HG02970 (cell line): ENCODE results near the gene NTNG1.
A peak's percentile ranks its signal among the peaks of the same experiment; 100 is the strongest.
"Not testable (repeated sequence)": the region's sequence is repeated elsewhere in the genome, so short reads cannot be mapped to it uniquely, and the experiment has no call there.

Source experiments
- ATAC-seq: cut with Tn5 transposase; IDR thresholded peaks from one replicate; pipeline ENCODE4 v1.9.1; 2021; ENCODE audit warnings: mild to moderate bottlenecking, moderate library complexity, moderate number of reproducible peaks; ENCODE audit not compliant: unreplicated experiment, low FRiP score

Gene NTNG1

DNA sequence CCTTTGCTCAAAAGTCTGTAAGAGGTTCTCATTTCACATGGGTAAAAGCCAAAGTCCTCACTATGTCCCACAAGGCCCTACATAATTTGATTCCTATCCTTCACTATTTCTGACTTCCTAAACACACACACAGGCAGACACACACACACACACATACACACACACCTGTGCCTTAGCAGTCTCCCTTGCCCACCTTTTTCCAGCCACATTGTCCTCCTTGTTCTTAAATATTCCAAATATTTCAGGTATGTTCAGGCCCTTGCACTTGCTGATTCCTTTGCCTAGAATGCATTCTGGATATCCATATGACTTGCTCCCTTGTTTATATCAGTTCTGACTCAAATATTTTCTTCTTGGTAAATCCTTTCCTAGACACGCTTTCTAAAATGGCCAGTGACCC is 54.6 kb downstream of the NTNG1 start:
- no peak for ATAC-seq

DNA sequence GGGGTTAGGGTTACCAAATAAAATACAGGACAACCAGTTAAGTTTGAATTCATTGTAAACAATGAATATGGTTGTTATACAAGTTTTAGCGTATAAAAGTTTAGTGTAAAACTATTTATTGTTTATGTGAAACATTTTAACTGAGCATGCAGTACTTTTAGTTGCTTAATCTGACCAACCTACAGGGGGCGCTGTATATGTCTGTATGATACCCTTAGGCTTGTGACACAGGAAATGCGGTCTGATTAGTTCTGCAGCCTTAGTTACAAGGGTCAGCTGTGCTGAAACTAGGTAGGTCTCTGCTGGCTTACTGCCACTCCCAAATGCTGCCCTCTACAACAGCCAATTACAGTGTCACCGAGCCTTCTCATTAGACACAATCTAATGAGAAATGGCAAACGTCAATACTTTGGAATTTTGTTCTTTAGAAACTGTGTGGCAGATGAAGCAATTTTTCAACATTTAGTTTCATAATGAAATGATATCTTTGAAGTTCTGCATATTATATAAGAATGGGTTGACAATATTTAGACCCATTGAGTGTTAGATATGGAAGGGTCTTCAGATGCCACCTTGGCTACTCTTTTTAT is 56.2 kb downstream of the NTNG1 start:
- peak; percentile 90 for ATAC-seq

DNA sequence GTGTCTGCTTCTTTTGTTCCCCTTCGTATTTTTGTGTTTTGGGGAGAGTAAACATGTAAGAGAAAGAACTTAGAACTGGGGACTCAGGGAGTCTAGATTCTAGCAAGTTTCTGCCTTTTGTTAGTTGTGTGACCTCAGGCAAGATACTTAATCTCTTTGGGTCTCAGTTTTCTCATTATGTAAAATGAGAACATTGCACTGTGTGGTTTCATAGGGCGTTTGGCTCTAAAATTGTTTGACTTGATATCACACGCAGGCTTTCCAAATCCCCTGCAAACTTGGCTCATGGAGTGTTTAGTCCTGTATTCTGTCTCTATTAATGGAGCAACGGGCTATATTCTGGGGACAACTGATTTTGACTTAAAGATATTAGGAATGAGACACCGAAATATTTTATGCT is 57.7 kb downstream of the NTNG1 start:
- no peak for ATAC-seq

DNA sequence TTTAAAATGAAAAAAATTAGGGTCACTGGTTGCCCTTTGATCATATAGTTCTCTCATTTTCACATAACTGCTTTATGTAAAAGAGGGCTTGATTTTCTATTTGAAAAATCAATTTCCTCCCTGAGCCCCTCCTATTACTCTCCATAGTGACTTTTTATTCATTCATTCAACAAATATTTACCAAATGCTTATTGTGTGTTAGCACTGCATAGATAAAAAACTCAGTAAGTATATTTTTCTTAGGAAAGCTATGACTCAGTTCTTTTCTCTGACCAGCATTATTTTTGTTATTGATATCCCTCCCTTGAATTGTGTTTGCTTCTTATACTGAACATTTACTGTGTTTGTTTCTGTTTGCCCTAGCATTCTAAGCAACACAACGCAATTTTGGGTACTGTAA is 59.8 kb downstream of the NTNG1 start:
- no peak for ATAC-seq

DNA sequence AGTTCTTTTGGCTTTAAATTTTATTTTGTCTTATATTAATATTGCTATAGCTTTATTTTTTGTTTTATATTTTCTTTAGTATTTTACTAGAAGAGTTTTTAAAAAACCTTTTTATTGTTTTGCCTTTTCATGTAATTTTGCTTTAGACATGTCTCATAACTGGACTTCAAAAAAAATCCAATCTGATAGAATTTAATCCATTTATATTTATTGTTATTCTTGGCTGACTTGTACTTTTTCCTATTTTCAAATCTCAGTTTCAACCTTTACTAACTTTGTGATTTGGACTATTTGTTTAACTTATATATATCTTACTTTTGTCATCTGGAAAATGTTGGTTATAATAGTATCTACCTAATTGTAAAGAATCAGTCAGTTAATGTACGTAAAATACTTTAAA is 61.2 kb downstream of the NTNG1 start:
- no peak for ATAC-seq

DNA sequence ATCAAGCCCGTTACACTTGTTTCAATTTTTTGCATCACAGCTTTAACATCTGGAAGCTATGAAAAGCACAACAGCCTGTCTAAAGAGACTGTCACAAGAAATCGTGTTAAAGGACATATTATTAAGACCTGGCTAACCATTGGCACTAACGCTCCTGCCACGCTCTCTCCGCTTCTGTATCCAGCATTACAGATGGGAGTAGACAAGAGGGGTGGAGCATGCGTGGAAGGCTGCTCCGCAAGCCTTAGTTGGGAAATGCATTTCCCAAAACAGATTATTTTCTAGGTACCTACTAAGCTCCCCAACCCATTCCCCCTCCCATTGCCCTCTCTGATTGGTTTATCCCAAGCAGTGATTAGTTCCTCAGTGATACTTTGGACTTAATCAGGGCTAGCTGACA is 72.4 kb downstream of the NTNG1 start:
- ATAC-seq, result no peak

DNA sequence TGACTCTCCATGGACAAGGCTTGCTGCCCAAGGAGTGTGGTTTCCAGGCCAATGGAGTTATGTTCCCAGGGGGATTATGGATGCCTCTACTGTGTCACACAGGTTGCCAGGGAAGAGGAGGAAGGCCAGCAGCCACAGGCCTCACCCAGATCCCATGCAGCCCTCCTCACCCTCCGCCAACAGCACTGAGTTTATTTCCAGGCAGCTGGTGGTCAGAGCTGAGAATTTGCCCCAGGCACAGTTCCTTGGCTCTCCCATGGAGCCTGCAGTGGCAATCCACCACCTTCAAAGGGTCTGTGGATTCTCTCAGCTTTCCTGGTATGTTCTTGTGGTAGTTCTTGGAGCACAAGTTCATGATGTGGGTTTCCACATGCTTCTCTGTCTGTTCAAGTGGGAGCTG is 79.2 kb downstream of the NTNG1 start:
- ATAC-seq, result no peak

DNA sequence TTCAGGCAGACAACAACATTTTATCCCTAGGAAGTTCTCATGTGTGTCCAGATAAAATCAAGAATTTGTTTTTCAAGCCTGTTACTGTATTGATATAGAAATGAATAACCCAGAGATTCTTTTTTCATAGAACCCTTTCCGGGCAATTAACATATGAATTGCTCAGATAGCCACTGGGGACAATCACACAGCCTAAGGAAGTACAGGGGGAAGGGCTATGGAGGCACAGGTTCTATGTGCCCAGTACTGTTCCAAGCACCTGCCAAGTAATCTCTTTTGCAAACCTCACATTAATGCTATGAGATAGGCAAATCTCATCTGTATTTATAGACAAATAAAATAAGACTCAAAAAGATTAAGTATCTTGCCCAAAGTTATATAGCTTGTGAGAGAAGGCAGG is 84.9 kb downstream of the NTNG1 start:
- ATAC-seq, result no peak

DNA sequence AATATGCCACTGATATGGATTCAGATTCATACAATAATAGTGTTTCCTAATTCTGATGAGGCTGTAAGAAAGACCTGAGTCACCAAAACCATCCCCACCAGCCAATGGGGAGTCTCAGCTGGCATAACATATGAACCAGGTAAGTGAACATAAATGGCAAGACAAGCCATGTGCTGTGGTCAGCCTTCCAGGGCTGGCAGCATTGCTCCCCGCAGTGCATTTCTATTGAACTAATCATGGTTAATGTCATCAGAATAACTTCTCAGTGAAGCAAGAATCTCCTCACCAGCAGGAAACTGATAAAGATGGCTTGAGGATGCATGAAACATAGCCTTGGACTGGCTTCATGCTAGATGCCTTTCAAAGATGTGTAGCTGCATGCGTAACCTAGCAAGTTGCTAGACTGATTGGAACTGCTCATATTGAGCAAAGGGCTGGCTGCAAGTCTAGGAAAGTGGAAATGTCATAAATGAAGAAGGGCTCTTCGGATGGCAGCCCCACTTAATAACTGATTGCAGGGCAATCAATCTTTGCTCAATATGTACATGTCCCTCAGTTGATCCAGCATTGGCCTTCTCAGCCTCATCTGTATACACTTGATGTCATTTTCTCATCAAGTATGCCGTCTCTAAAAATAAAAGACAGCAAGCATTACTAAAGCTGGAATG is 88.0 kb downstream of the NTNG1 start:
- ATAC-seq, result no peak

DNA sequence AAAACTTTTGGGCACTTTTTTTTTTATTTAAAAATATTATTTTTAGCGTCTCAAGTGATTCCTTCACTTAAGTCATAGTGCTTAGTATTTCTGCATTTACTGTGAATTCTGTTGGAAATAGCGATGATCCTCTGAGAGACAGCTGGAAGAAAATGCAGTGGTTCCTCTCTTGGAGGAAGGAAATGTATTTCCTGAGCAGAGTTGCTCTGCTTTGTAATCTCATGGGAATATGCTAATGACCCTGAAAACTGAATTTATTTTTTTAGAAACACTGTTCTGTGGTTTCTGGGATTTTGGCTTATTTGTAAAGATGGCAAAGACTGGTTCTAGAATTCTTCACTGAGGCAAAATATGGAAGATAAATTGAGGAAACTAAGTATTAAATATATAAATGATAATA is 88.9 kb downstream of the NTNG1 start:
- ATAC-seq, result no peak

DNA sequence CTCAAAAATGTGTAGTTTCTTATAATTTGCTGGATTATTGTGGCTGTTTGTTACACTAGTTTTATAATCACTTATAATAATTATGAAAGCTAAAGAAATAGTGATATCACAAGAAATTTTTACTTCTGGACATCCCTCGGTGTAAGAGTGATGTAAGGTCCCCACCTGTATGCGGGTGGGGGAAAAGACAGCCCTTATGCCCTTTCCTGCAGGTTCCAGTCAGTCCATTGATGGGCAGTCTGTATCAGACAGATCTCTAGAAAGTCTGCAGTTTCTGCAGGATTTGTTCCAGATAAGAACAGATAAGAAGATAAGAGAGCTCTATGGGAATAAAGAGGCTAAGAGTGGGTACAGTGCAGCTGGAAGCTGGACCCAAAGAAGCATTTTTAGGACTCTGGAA is 89.3 kb downstream of the NTNG1 start:
- no peak for ATAC-seq

DNA sequence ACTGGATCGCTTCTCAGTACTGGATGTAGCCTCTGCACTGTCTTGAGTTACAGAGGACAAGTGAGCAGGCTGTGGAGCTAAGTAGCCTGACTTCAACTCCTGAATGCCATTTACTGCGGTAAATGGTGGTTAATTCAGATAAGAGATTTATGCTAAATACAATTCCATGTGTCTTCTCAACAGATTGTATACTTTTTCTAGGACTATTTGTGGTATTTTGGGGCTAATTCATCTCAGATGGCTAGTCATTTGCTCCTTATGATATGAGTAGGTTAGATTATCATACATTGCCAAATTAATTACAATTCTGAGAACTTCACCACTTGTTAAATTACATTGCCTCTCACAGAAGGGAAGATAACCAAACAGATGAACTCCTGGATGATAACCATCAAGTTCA is 90.5 kb downstream of the NTNG1 start:
- no peak for ATAC-seq

DNA sequence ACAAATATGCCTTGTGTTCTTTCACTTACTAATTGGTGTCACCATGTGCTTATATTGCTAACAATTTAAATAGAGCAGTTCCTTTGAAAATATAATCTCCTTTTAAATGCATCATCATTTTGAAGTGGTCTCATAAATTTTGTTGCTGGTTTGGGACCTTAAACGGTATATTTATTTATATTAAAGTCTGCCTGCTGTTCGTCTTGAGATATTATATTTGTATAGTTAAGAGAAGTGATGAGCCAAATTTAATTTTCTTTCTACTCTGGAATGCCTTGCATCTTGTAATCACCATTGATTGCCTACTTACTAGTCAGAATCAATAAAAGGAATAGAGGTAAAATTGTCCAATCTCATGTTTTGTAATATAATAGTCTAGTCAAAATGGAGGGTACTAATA is 91.6 kb downstream of the NTNG1 start:
- no peak for ATAC-seq

DNA sequence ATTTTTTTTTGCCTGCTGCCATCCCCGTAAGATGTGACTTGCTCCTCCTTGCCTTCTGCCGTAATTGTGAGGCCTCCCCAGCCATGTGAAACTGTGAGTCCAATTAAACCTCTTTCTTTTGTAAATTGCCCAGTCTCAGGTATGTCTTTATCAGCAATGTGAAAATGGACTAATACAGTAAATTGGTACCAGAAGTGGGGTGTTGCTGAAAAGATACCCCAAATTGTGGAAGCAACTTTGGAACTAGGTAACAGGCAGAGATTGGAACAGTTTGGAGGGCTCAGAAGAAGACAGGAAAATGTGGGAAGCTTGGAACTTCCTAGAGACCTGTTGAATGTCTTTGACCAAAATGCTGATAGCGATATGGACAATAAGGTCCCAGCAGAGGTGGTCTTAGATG is 95.9 kb downstream of the NTNG1 start:
- not testable (repeated sequence) for ATAC-seq

DNA sequence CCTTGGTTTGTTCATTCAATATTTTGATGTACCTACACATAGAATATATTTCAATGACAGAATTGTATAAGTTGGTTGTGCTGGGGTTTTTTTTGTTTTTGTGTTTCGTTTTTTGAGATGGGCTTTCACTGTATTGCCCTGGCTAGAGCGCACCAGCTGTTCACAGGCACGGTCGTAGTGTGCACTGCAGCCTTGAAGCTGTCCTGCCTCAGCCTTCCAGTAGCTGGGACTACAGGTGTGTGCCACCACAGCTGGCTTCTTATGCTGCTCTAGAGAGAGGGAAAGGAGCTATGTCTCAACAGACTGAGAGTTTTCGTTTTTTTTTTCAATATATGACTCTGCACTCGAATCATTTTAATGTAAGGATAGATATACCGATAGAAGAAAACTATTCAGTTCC is 102.6 kb downstream of the NTNG1 start:
- ATAC-seq, result no peak

DNA sequence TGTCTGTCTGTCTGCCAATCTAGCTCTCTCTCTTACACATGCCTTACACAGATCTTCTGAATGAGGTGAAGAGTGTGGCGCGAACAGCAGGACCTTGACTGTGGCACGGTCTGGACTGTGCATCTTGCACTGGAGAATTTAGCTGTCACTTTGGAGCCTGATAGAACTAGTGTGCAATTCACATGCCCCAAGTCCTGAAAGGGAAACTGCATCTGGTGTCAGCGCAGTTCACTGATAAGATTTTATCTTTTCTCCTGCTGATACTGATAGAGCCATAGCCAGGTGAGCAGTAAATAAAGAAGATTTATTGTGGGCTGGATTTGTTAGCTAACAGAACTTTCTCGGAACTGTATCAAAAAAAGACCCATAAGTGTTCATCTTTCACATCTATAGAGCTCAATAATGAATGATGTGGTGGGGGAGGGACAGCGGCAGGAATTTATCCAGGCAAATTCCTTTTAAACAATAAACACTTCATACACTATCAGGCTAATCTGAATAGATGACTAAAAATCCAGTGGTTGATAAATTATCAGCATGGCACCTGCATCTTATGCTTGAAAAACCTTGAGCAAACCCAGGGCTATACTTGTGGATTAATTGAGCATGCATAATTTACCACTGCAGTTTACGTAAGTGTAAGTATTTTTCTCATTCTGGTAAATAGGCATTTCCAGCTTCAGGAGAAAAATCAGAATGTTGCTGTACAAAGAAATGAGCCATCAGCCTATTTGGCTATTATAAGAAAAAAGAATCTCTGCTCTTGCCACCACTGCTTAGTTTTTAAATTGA is 104.1 kb downstream of the NTNG1 start:
- ATAC-seq, result no peak

DNA sequence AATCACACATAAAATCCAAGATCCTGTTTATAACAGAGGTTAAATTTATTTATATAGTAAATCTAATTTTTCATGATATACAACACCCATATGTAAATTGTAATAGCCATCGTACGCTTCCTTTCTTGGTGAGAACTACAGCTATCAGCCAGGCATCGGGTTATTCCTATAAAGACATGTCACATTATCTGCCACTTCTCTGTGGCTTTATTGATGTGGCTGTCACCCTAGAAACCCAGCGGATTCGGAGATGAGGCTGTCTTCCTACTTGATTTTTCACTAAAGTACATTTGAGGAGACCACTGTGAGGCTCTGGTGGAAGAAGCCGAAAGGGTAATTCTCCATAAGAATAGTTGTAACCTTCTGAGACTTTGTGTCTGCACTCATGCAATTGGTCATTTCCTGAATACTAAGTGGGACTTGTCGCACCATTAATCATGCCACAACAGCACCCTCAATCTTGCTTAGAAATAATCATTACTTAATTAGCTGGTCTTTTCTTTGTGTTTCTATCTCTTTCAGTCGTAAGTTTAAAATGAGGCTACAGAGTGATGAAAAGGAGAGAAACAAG is 106.0 kb downstream of the NTNG1 start:
- no peak for ATAC-seq

DNA sequence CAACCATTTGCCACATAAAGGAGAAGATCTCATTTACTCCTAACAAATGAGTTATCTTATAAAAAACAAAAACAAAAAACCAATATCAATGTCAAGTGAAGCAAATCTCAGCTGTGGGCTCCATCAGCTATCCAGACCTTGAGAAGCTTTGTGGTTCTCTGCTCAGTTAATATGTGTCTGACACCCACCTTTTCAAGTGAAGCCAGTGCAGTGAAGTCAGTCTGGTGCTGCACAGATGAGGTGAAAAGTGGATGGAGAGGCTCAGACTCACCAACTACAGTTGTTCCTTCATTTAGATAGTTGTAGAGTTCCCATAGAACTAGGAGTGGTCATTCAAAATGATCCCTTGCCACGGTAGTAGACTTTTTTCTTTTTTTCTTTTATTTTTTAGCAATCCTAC is 106.8 kb downstream of the NTNG1 start:
- ATAC-seq, result no peak

DNA sequence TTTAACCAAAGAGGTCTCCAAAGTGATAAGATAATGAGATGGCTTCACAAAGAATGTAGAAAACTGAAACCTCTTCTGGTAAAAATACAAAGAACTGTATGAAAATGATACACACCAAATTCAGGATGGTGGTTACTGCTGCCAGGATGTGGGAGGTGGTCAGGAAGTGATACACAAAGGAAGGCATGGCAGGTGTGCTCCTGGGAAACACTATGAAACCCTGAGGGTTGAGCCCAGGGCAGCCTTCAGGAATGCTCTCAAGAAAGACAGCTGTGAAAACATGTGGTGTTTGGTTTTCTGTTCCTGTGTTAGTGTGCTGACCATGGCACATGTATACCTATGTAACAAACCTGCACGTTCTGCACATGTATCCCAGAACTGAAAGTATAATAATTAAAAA is 109.3 kb downstream of the NTNG1 start:
- ATAC-seq, result no peak

DNA sequence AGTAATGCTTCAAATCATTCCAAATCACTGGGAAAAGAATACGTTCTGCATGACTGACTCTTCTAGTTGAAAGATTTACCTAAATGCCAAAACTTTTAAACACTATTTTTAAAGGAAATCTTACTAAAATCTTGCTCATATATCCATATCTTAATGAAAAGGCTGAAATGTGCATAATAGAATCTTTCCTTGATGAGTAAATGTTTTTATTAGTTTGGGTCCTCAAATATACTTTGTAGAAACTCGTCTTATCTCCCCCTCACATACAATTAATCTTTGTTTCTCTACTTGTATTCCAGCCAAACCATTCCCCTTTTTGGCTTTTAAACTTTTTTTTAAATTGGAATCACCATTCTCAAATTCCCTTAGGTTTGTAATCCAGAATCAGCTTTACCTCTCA is 110.2 kb downstream of the NTNG1 start:
- ATAC-seq, result no peak

DNA sequence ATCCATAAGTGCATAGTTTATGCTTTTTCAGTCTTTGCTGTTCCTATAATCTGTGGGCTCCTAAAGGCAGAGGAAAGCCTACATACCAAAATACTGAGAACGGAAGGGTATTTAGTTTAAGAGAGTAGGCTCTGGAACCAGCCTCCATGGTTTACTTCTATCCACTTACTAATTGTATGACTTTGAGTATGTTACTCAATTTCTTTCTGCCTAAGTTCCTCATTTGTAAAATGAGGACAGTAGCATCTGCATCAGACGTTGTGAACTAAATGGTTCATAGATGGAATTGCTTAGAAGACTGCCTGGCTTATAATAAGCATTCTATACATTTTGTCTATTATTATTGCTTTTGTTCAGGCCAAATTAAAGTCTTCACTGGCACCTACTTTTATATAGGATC is 111.0 kb downstream of the NTNG1 start:
- no peak for ATAC-seq

DNA sequence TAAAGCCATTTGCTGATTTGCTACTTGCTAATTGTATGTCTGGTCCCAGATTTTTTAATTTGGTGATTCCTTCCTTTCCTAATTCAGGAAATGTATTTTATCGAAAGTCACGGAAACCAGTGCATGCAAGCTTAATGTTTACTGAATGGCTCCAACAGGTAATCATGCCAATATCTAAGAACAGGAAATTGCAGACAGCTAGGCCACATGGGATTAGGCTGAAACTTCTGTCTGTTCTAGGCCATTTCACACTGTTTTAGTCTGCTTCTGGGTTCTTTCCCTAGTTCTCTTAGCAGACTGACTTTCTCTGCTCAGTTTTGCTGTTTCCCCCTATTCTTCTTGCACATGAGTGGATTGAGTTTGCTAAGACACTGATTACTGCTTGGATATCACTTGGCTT is 111.4 kb downstream of the NTNG1 start:
- no peak for ATAC-seq
